Duodenal mucosa (tissue), 2 donors: ENCODE data around the gene RAB11FIP4.

ENCODE experiments used
- H3K27ac ChIP-seq: one replicate; pipeline ENCODE4 v1.7.0; 2013; ENCODE audit warnings: low read depth, low read length
- H3K27me3 ChIP-seq, 2 donors: one replicate each; pipeline ENCODE4 v1.7.0; 2013; ENCODE audit warnings: low read length in 2 of 2, control low read depth in 1 of 2; ENCODE audit not compliant: insufficient read depth in 2 of 2, control insufficient read depth in 1 of 2
- H3K36me3 ChIP-seq, 2 donors: one replicate each; pipeline ENCODE4 v1.7.0; 2013; ENCODE audit warnings: low read length in 2 of 2, control low read depth in 1 of 2; ENCODE audit not compliant: insufficient read depth in 2 of 2, control insufficient read depth in 1 of 2
- H3K4me1 ChIP-seq, 2 donors: one replicate each; pipeline ENCODE4 v1.7.0; 2013; ENCODE audit warnings: low read length in 2 of 2, control low read depth in 1 of 2; ENCODE audit not compliant: insufficient read depth in 2 of 2, control insufficient read depth in 1 of 2
- H3K4me3 ChIP-seq, 2 donors: one replicate each; pipeline ENCODE4 v1.7.0; 2013; ENCODE audit warnings: low read length in 2 of 2, low read depth in 1 of 2
- H3K9ac ChIP-seq, 2 donors: one replicate each; pipeline ENCODE4 v1.7.0; 2013; ENCODE audit warnings: low read length in 2 of 2, low read depth in 1 of 2
- H3K9me3 ChIP-seq, 2 donors: one replicate each; pipeline ENCODE4 v1.7.0; 2013; ENCODE audit warnings: low read length in 2 of 2, control low read depth in 1 of 2; ENCODE audit not compliant: control insufficient read depth in 1 of 2

Gene RAB11FIP4

DNA sequence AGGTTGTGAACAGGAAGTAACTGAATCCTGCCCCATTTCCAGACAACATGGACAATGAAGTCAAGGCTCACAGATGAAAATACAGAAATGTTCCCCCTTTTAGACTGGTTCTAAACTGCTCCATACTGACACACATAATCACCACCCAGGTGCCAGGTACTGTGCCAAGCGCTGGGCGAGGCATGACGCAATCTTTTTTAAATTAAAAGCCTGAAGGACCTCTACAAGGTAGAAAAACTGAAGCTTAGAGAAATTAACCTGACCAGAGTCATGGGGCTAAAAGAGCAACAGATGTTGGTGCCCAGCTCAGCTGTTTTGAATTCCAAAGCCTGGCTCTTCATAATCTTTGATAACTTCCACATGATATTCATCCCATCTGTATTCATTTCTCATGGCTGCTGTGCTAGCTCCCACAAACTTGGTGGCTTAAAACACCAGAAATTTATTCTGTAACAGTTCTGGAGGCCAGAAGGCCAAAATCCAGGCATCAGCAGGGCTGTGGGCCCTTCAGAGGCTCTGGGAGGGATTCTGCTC lies 4.9 kb upstream of the RAB11FIP4 start:
- H3K4me1 ChIP-seq: no peaks in the 10 kb centered on the region
- peaks cover 24 to 26% of the 10 kb centered on the region in 2 donors for H3K27me3 ChIP-seq
- no peaks in the 10 kb centered on the region for H3K9me3 ChIP-seq
- H3K36me3 ChIP-seq: peaks cover 0 to 4% of the 10 kb centered on the region in 2 donors
- H3K9ac ChIP-seq: no peak overlapping the region
- H3K4me3 ChIP-seq: no peak overlapping the region
- no peak overlapping the region for H3K27ac ChIP-seq

DNA sequence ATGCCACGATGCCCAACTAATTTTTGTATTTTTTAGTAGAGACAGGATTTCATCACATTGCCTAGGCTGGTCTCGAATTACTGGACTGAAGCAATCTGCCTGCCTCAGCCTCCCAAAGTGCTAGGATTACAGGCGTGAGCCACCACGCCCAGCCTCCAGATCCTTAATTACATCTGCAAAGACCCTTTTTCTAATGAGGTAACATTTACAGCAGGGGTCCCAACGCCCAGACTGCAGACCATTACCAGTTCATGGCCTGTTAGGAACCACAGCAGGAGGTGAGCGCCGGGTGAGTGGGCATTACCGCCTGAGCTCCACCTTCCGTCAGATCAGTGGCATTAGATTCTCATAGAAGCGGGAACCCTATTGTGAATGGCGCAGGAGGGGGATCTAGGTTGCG lies 4.0 kb upstream of the RAB11FIP4 start:
- no peaks in the 10 kb centered on the region for H3K36me3 ChIP-seq

DNA sequence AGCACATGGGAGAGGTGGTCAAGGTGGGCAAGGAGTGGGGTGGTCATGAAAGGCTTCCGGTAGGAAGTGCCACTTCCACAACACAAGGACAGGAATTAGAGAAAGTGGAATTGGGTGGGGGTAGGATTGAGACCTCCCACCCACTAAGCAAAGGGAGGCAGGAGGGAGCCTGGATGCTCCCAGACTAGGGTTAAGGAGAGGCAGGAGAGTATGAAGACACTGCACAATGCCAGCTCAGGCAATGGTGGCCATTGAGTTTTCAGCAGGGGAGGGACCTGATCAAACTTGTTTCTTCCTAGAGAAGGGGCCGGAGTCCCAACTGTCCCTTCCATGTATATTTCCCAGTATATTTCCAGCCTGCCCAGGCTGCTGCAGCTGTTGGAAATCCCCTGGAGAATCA lies 3.1 kb upstream of the RAB11FIP4 start:
- H3K9ac ChIP-seq: no peak overlapping the region
- H3K27ac ChIP-seq: no peak overlapping the region
- no peaks in the 10 kb centered on the region for H3K9me3 ChIP-seq
- H3K36me3 ChIP-seq: no peaks in the 10 kb centered on the region
- H3K4me3 ChIP-seq: no peak overlapping the region
- no peaks in the 10 kb centered on the region for H3K4me1 ChIP-seq
- H3K27me3 ChIP-seq: peaks cover 38 to 40% of the 10 kb centered on the region in 2 donors

More for the DNA sequence above, 4.0 kb upstream of the RAB11FIP4 start:
- no peaks in the 10 kb centered on the region for H3K4me1 ChIP-seq
- no peak overlapping the region for H3K27ac ChIP-seq
- no peak overlapping the region for H3K4me3 ChIP-seq
- H3K27me3 ChIP-seq: peaks cover 29 to 31% of the 10 kb centered on the region in 2 donors
- H3K9ac ChIP-seq: no peak overlapping the region
- no peaks in the 10 kb centered on the region for H3K9me3 ChIP-seq

GRCh38 chr17:31388770-31389656 lies 2.5 kb upstream of the RAB11FIP4 start:
- Histone ChIP-seq H3K27me3 (peaks cover 41 to 46% of the 10 kb centered on the region in 2 donors), H3K4me1 (no peaks in the 10 kb centered on the region), H3K36me3 (no peaks in the 10 kb centered on the region), H3K4me3 (no peak overlapping the region), H3K27ac (no peak overlapping the region), H3K9ac (no peak overlapping the region), H3K9me3 (no peaks in the 10 kb centered on the region)

DNA sequence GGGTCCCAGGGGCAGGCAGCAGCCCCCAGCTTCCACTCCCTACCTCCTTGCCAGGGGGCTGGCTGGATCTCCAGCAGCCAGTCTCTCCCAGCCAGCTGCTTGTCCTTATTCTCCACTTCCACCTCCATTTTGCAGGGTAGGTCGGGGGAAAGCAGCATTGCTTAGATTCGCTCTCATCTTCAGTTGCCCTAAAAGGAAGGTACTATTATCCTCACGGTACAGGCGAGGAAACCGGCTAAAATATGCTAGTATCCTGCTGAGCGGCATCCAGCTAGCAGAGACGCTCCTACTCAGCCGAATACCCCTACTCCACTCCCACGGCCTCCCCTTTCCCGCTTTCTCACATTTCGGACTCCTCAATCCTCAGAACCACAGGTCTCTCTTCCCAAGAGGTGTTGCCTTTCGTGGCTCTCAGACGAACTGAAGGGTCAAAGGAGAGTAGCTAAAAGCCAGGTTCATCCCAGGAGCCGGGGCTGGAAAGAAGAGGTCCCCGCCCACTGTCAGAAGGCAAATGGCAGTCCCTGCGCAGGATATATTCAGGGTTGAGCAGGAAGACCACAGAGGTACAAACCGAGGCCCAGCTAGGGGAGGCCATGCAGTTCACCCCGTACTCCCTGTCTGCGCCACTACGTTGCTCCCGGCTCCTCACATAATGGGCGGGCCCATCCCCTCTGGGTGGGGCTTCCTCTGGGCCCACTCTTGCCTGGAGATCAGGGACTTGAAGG lies 1.7 kb upstream of the RAB11FIP4 start:
- H3K9me3 ChIP-seq: no peaks in the 10 kb centered on the region
- H3K4me1 ChIP-seq: no peaks in the 10 kb centered on the region
- H3K27me3 ChIP-seq: peaks cover 41 to 52% of the 10 kb centered on the region in 2 donors
- H3K9ac ChIP-seq: no peak overlapping the region
- no peak overlapping the region for H3K27ac ChIP-seq
- no peaks in the 10 kb centered on the region for H3K36me3 ChIP-seq
- H3K4me3 ChIP-seq: no peak overlapping the region

- Histone ChIP-seq H3K9me3 (no peaks in the 10 kb centered on the region), H3K9ac (no peak overlapping the region), H3K36me3 (no peaks in the 10 kb centered on the region), H3K27me3 (peaks cover 41 to 55% of the 10 kb centered on the region in 2 donors), H3K4me1 (no peaks in the 10 kb centered on the region), H3K4me3 (no peak overlapping the region), H3K27ac (no peak overlapping the region)
Observed at GRCh38 chr17:31390426-31390747, 1.1 kb upstream of the RAB11FIP4 start.

- Histone ChIP-seq H3K9me3 (no peaks in the 10 kb centered on the region), H3K36me3 (no peaks in the 10 kb centered on the region), H3K4me3 (peak overlapping the region in 1 of 2 donors; percentile 28), H3K9ac (no peak overlapping the region), H3K27me3 (peaks cover 41 to 56% of the 10 kb centered on the region in 2 donors), H3K4me1 (no peaks in the 10 kb centered on the region), H3K27ac (no peak overlapping the region)
Observed at GRCh38 chr17:31390748-31391495, 553 bp upstream of the RAB11FIP4 start.

GRCh38 chr17:31392002-31392855 lies 754 bp downstream of the RAB11FIP4 start:
- Histone ChIP-seq H3K27ac (no peak overlapping the region), H3K4me3 (no peak overlapping the region), H3K9me3 (no peaks in the 10 kb centered on the region), H3K9ac (no peak overlapping the region), H3K27me3 (peaks cover 41 to 56% of the 10 kb centered on the region in 2 donors), H3K36me3 (no peaks in the 10 kb centered on the region), H3K4me1 (no peaks in the 10 kb centered on the region)
